Heart right ventricle (tissue), 16 donors: ENCODE results near the gene CPOX. TPM values are rescaled to one million over a fixed set of nuclear protein-coding genes. Genes with fewer than 3 reads are reported as not detected.
"Not testable (repeated sequence)": the region's sequence is repeated elsewhere in the genome, so short reads cannot be mapped to it uniquely, and the experiment has no call there.

Experiments
- ATAC-seq, 8 donors: fragments of 200-7000 bp; cut with Tn5 transposase; one replicate each; pipeline ENCODE4 v1.9.1; 2020; ENCODE audit warnings: mild to moderate bottlenecking in 8 of 8, moderate library complexity in 8 of 8, moderate number of reproducible peaks in 1 of 8
- DNase-seq, 2 donors: peaks; one replicate each; pipeline ENCODE4 v3.0.0-alpha.2; 2020
- H3K27ac ChIP-seq, 10 donors: fragments of 200-600 bp; sonication (generic) in 2 of 10; one replicate each; pipeline versions ENCODE4 v1.5.0 to v1.8.0; 2020 to 2022; ENCODE audit warnings: mild to moderate bottlenecking in 3 of 10
- H3K27me3 ChIP-seq, 7 donors: fragments of 200-600 bp; one replicate each; pipeline ENCODE4 v1.8.0; 2021 to 2022; ENCODE audit warnings: mild to moderate bottlenecking in 2 of 7
- H3K36me3 ChIP-seq, 9 donors: fragments of 200-600 bp; sonication (generic) in 1 of 9; one replicate each; pipeline versions ENCODE4 v1.5.0 to v1.8.0; 2020 to 2022; ENCODE audit warnings: mild to moderate bottlenecking in 2 of 9
- H3K4me1 ChIP-seq, 9 donors: fragments of 200-600 bp; sonication (generic) in 1 of 9; one replicate each; pipeline versions ENCODE4 v1.5.0 to v1.8.0; 2020 to 2022; ENCODE audit warnings: mild to moderate bottlenecking in 4 of 9
- H3K4me3 ChIP-seq, 10 donors: fragments of 200-600 bp; sonication (generic) in 2 of 10; one replicate each; pipeline versions ENCODE4 v1.5.0 to v1.8.0; 2020 to 2022; ENCODE audit warnings: mild to moderate bottlenecking in 7 of 10, moderate library complexity in 2 of 10
- H3K9me3 ChIP-seq, 11 donors: fragments of 200-600 bp in 10 of 11; sonication (generic) in 2 of 11; one replicate each; pipeline versions ENCODE4 v1.5.0 to v1.8.0; 2013 to 2022; ENCODE audit warnings: mild to moderate bottlenecking in 2 of 11, control low read depth in 1 of 11, moderate library complexity in 1 of 11
- CTCF ChIP-seq, 9 donors: fragments of 200-600 bp; sonication (generic) in 2 of 9; IDR thresholded peaks; one replicate each; pipeline versions ENCODE4 v1.5.0 to v1.8.0; 2021 to 2022; ENCODE audit warnings: antibody characterized with exemption in 9 of 9, mild to moderate bottlenecking in 5 of 9, moderate library complexity in 1 of 9
- WGBS, 2 donors: extraction: QIAGEN DNeasy Blood & Tissue Kit; methylation state at CpG; one replicate each; pipeline ENCODE4 v1.1.7; 2013; ENCODE audit warnings: inconsistent platforms in 1 of 2; 5-methylcytosine and 5-hydroxymethylcytosine counted together
- intact Hi-C, 10 donors: fragments of 100-400 bp; cut with DNase I; formaldehyde crosslinking; loops; one replicate each; pipeline versions ENCODE4 v1.11.1 to v1.14.2; 2022
- long read RNA-seq, 3 donors: library from polyadenylated mRNA; unstranded; transcript quantifications; one replicate each; pipeline ENCODE4 v2.0.0, GENCODE V29; 2020 to 2021
- polyA plus RNA-seq, 2 donors: library from polyadenylated mRNA; stranded (reverse); fragments of 200-250 nt; gene quantifications; one replicate each; pipeline ENCODE4 v1.2.3, GENCODE V29; 2013
- total RNA-seq, 10 donors: library from RNA; stranded (reverse); fragmentation: NEBNext Ultra II Directional in 3 of 10; extraction: Animal tissue kit (Norgen Biotek cat#: 25700) in 3 of 10; gene quantifications; one replicate each; pipeline versions ENCODE4 v1.2.1 to v1.2.4, GENCODE V29; 2021 to 2023
- donor health status: Arrhythmogenic right ventricular cardiomyopathy.
- donor health status: ischemic (EF 13 %, LVEDD 7.1; RV severe dilation, severe dysfunction).
- donor health status: healthy with polysubstance abuse.
- donor health status: DM: no; HTN: yes; CAD: no.
- donor health status: DM: no; HTN: no; CAD: no.
- donor health status: ischemic (EF 25% LVEDD 6.9; RV normal size, moderate dysfunction).
- donor health status: ischemic (EF 25% LVEDD 5.7; RV mildly dilated, moderate dysfunction).
- donor health status: healthy.
- donor health status: DM: yes; HTN: yes; CAD: no.
- donor health status: Ischemic cardiomyopathy.
- donor health status: ischemic (EF 35%, LVEDD 5.7; RV mildly dilated, moderate dysfunction).
- donor health status: nonischemic (EF 11% LVEDD 7.7; RV severe dilation, severe dysfunction).
- donor health status: DM: yes; HTN: yes; CAD: no.
- donor health status: PGD.
- donor health status: ischemic (EF 29% LVEDD 5.4; RV normal size, mild dysfunction).
- donor health status: nonischemic (EF 23%, LVEDD 6.1; RV moderate dilation, normal function).

The CPOX gene
- total RNA-seq (10 to 100 TPM in 7 of 10 donors, 1 to 10 TPM in 3; 7.7 to 12.5 (median 11.0) TPM), polyA plus RNA-seq (10 to 100 TPM in 1 of 2 donors, 1 to 10 TPM in 1; 7.9 to 11.6 TPM)
- long read RNA-seq, donor 1, transcript CPOX-201 (7 exons, 2,821 nt) = major isoform, 32 of 35 reads
- long read RNA-seq, donor 1, partial matches to known transcripts = 1 of 35 reads
- long read RNA-seq, donor 1, other reads (novel, unspliced or antisense) = 2 of 35 reads
- long read RNA-seq, donor 2, transcript CPOX-201 (7 exons, 2,821 nt) = major isoform, 25 of 29 reads
- long read RNA-seq, donor 2, partial matches to known transcripts = 0 of 29 reads
- long read RNA-seq, donor 2, other reads (novel, unspliced or antisense) = 4 of 29 reads
- long read RNA-seq, donor 3, partial matches to known transcripts = 1 of 1 reads
- long read RNA-seq, donor 3, other reads (novel, unspliced or antisense) = 0 of 1 reads

GRCh38 chr3:98593046-98593936 is at the start of gene CPOX:
TSS of gene CPOX (minus strand) at chr3:98593611. CDS start at chr3:98593504, 107 bp downstream.
- ATAC-seq (peak; percentile 97 to 99 (median 98)), DNase-seq (peak; percentile 89 to 91)
- H3K27ac ChIP-seq = peak within 1 kb of the TSS; percentile 27 to 93 (median 82)
- H3K27me3 ChIP-seq = no peaks in the 10 kb centered on the region
- 0 to 1% methylated on average over 84 of the region's 84 CpGs for WGBS, 2 donors
- no peaks in the 10 kb centered on the region for H3K9me3 ChIP-seq
- peaks cover 0 to 35% (median 9%) of the 10 kb centered on the region in 9 donors for H3K36me3 ChIP-seq
- intact Hi-C loops = loop anchor here in 8 of 10 donors (1.0 to 10.0 kb wide), 5 partner anchors 70 to 402 kb away; partner anchors contain the start of genes CLDND1 (in 5 of the 8) and DCBLD2 (in 1 of the 8)
- peaks cover 0 to 37% (median 23%) of the 10 kb centered on the region in 9 donors for H3K4me1 ChIP-seq
- peak in 1 of 9 donors; percentile 7 for TF ChIP-seq CTCF (IDR thresholded peaks at IDR 0.05)
- peak within 1 kb of the TSS; percentile 65 to 86 (median 78) for H3K4me3 ChIP-seq

- ATAC-seq, H3K4me1 ChIP-seq, H3K4me3 ChIP-seq, DNase-seq, intact Hi-C loops, H3K36me3 ChIP-seq, H3K27me3 ChIP-seq, H3K27ac ChIP-seq: not testable (repeated sequence)
- 86 to 92% methylated on average over 9 of the region's 9 CpGs for WGBS, 2 donors
- peaks cover 0 to 11% (median 0%) of the 10 kb centered on the region in 11 donors for H3K9me3 ChIP-seq
Measured at GRCh38 chr3:98642769-98643168, 49.4 kb upstream of the CPOX start.

- DNase-seq, intact Hi-C loops, H3K36me3 ChIP-seq, H3K27me3 ChIP-seq, H3K27ac ChIP-seq, H3K4me1 ChIP-seq, ATAC-seq, H3K4me3 ChIP-seq: not testable (repeated sequence)
- H3K9me3 ChIP-seq = peaks cover 0 to 11% (median 0%) of the 10 kb centered on the region in 11 donors
- 89 to 91% methylated on average over 2 of the region's 2 CpGs for WGBS, 2 donors
Measured at GRCh38 chr3:98641756-98642155, 48.3 kb upstream of the CPOX start.

GRCh38 chr3:98638515-98638914 is 45.1 kb upstream of the CPOX start:
- 95 to 97% methylated on average over 2 of the region's 2 CpGs for WGBS, 2 donors
- H3K27me3 ChIP-seq, H3K4me3 ChIP-seq, ATAC-seq, H3K36me3 ChIP-seq, H3K27ac ChIP-seq, H3K4me1 ChIP-seq, DNase-seq: not testable (repeated sequence)
- intact Hi-C loops = loop anchor here in 1 of 10 donors (1.0 kb wide), 1 partner anchor 11 kb away; no protein-coding TSS in a partner anchor
- peaks cover 0 to 11% (median 0%) of the 10 kb centered on the region in 11 donors for H3K9me3 ChIP-seq

- Histone ChIP-seq H3K4me3 (no peak overlapping the region), H3K27me3 (no peaks in the 10 kb centered on the region), H3K36me3 (no peaks in the 10 kb centered on the region), H3K4me1 (no peaks in the 10 kb centered on the region), H3K27ac (no peak overlapping the region), H3K9me3 (no peaks in the 10 kb centered on the region)
- 96 to 98% methylated on average over 3 of the region's 3 CpGs for WGBS, 2 donors
- intact Hi-C loops = no loop called here
- DNase-seq (no peak), ATAC-seq (no peak)
- TF ChIP-seq CTCF (IDR thresholded peaks at IDR 0.05) = no peak
Measured at GRCh38 chr3:98630416-98630815, 37.0 kb upstream of the CPOX start.
